Measurements from ENCODE around the gene TRIL. TPM values are rescaled to one million over a fixed set of nuclear protein-coding genes. Genes with fewer than 3 reads are reported as not detected.

TRIL gene
- total and polyA plus RNA-seq, 2 donors (not counting 1 experiment from before 2014, with no cell fraction given), result not detected

- no peak for ATAC-seq (ENCODE audit: low read depth)
- ChIA-PET POLR2A (no interaction called here), CTCF (interaction anchor here (1.2 kb wide), 1 partner anchor 23 kb away, joined by 3 read pairs; no protein-coding TSS in a partner anchor)
- Histone ChIP-seq H3K4me1 (ENCODE audit: control insufficient read depth in 2 of 2, insufficient read depth in 2 of 2, low read length in 2 of 2) (no peaks in the 10 kb centered on the region), H4K20me1 (ENCODE audit: control insufficient read depth, insufficient read depth, low read length, poor library complexity, severe bottlenecking) (no peaks in the 10 kb centered on the region), H3K4me3 (ENCODE audit: control extremely low read depth in 1 of 5, extremely low read depth in 1 of 5, insufficient read depth in 1 of 5, low read depth in 2 of 5, low read length in 4 of 5) (no peak overlapping the region), H2AFZ (ENCODE audit: insufficient read depth, low read depth, low read length, poor library complexity, severe bottlenecking) (no peak overlapping the region), H3K36me3 (replicated peaks in 1 of 2; ENCODE audit: control extremely low read depth in 1 of 2, control insufficient read depth in 1 of 2, extremely low read depth in 1 of 2, insufficient read depth in 2 of 2, low read length in 1 of 2) (no peaks in the 10 kb centered on the region), H3K27me3 (replicated peaks in 1 of 4; ENCODE audit: control extremely low read depth in 1 of 4, control insufficient read depth in 3 of 4, insufficient read depth in 4 of 4, low read length in 3 of 4) (no peaks in the 10 kb centered on the region), H3K4me2 (replicated peaks; ENCODE audit: low read depth, low read length, poor library complexity, severe bottlenecking) (no peak overlapping the region), H3K27ac (ENCODE audit: low read length in 2 of 2) (no peak overlapping the region), H3K9ac (ENCODE audit: low read length) (no peak overlapping the region), H3K79me2 (ENCODE audit: control insufficient read depth, insufficient read depth, low read length) (no peaks in the 10 kb centered on the region), H3K9me3 (ENCODE audit: control extremely low read depth in 1 of 3, control insufficient read depth in 2 of 3, insufficient read depth in 1 of 3, low read length in 2 of 3) (no peaks in the 10 kb centered on the region)
- intact Hi-C loops (cut with micrococcal nuclease), result no loop called here
- peaks cover 33% of the 10 kb centered on the region for H3K27me3 Mint-ChIP-seq
- H3K4me1 Mint-ChIP-seq, result no peaks in the 10 kb centered on the region
- H3K9me3 Mint-ChIP-seq (ENCODE audit: insufficient read depth), result no peaks in the 10 kb centered on the region
- no peak for DNase-seq
- H3K27ac Mint-ChIP-seq, result no peak overlapping the region
- H3K4me3 Mint-ChIP-seq, result no peak overlapping the region
- WGBS (ENCODE audit: insufficient coverage), result 90% methylated on average over 4 of the region's 10 CpGs
- no peak for TF ChIP-seq EZH2 (IDR thresholded peaks at IDR 0.05; ENCODE audit: borderline replicate concordance, insufficient read depth, low read depth, low read length, poor library complexity, severe bottlenecking)
- no peak for TF ChIP-seq CTCF (IDR thresholded peaks at IDR 0.05)
Observed at GRCh38 chr7:28904578-28905048, 53.5 kb downstream of the TRIL start.

GRCh38 chr7:28903730-28904577 lies 54.2 kb downstream of the TRIL start:
- ATAC-seq (ENCODE audit: low read depth) (no peak), DNase-seq (no peak)
- no peak overlapping the region for H3K27ac Mint-ChIP-seq
- Histone ChIP-seq H3K79me2 (ENCODE audit: control insufficient read depth, insufficient read depth, low read length) (no peaks in the 10 kb centered on the region), H3K9ac (ENCODE audit: low read length) (no peak overlapping the region), H3K27me3 (replicated peaks in 1 of 4; ENCODE audit: control extremely low read depth in 1 of 4, control insufficient read depth in 3 of 4, insufficient read depth in 4 of 4, low read length in 3 of 4) (no peaks in the 10 kb centered on the region), H3K4me3 (ENCODE audit: control extremely low read depth in 1 of 5, extremely low read depth in 1 of 5, insufficient read depth in 1 of 5, low read depth in 2 of 5, low read length in 4 of 5) (no peak overlapping the region), H3K4me1 (ENCODE audit: control insufficient read depth in 2 of 2, insufficient read depth in 2 of 2, low read length in 2 of 2) (no peaks in the 10 kb centered on the region), H3K9me3 (ENCODE audit: control extremely low read depth in 1 of 3, control insufficient read depth in 2 of 3, insufficient read depth in 1 of 3, low read length in 2 of 3) (no peaks in the 10 kb centered on the region), H3K27ac (ENCODE audit: low read length in 2 of 2) (no peak overlapping the region), H4K20me1 (ENCODE audit: control insufficient read depth, insufficient read depth, low read length, poor library complexity, severe bottlenecking) (no peaks in the 10 kb centered on the region), H3K36me3 (replicated peaks in 1 of 2; ENCODE audit: control extremely low read depth in 1 of 2, control insufficient read depth in 1 of 2, extremely low read depth in 1 of 2, insufficient read depth in 2 of 2, low read length in 1 of 2) (no peaks in the 10 kb centered on the region), H3K4me2 (replicated peaks; ENCODE audit: low read depth, low read length, poor library complexity, severe bottlenecking) (no peak overlapping the region), H2AFZ (ENCODE audit: insufficient read depth, low read depth, low read length, poor library complexity, severe bottlenecking) (no peak overlapping the region)
- H3K9me3 Mint-ChIP-seq (ENCODE audit: insufficient read depth), result no peaks in the 10 kb centered on the region
- no peak overlapping the region for H3K4me3 Mint-ChIP-seq
- H3K4me1 Mint-ChIP-seq, result no peaks in the 10 kb centered on the region
- ChIA-PET CTCF (interaction anchor here (1.2 to 1.5 kb wide), 2 partner anchors 9 to 23 kb away, joined by 3 to 4 read pairs; no protein-coding TSS in a partner anchor), POLR2A (no interaction called here)
- intact Hi-C loops (cut with micrococcal nuclease), result no loop called here
- H3K27me3 Mint-ChIP-seq, result peaks cover 33% of the 10 kb centered on the region
- TF ChIP-seq CTCF (IDR thresholded peaks at IDR 0.05), result no peak
- no peak for TF ChIP-seq EZH2 (IDR thresholded peaks at IDR 0.05; ENCODE audit: borderline replicate concordance, insufficient read depth, low read depth, low read length, poor library complexity, severe bottlenecking)
- WGBS (ENCODE audit: insufficient coverage), result 100% methylated on average over 1 of the region's 4 CpGs

All from B cell (primary cell).